ENCODE data around the gene RAB40C.

The RAB40C gene

DNA sequence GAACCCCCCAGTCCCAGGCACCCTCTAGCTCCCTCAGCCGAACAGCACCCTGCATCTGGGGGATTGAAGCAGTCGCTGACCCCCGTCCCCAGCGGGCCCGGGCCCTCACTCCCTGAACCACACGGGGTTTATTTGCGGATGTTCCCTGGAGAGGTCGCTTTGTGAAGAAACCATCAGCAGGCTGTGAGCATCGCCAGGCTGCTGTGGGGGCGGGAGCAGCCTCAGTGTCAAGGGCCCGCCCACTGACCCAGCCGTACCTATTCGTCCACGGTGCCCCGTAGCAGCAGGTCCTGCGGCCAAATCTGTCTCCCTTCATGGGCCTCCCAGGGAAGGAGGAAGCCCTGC, 6.4 kb upstream of the RAB40C start:
- no peak for TF ChIP-seq EZH2 (IDR thresholded peaks at IDR 0.05)
- no peak for TF ChIP-seq POLR2AphosphoS5 (IDR thresholded peaks at IDR 0.05; ENCODE audit: borderline replicate concordance, low read depth, low read length)
- TF ChIP-seq FOXP2 (optimal IDR thresholded peaks at IDR 0.05; ENCODE audit: control extremely low read depth, extremely low read length, insufficient read depth), result no peak
- no peak overlapping the region for H3K9ac ChIP-seq (ENCODE audit: insufficient read length)
- H3K9me3 ChIP-seq (ENCODE audit: low read depth, low read length), result no peaks in the 10 kb centered on the region
- DNase-seq (ENCODE audit: low read depth, low spot score), result no peak
- no peaks in the 10 kb centered on the region for H3K36me3 ChIP-seq (ENCODE audit: insufficient read depth, low read length)
- no peak overlapping the region for H3K4me3 ChIP-seq
- no peak overlapping the region for H3K27ac ChIP-seq

DNA sequence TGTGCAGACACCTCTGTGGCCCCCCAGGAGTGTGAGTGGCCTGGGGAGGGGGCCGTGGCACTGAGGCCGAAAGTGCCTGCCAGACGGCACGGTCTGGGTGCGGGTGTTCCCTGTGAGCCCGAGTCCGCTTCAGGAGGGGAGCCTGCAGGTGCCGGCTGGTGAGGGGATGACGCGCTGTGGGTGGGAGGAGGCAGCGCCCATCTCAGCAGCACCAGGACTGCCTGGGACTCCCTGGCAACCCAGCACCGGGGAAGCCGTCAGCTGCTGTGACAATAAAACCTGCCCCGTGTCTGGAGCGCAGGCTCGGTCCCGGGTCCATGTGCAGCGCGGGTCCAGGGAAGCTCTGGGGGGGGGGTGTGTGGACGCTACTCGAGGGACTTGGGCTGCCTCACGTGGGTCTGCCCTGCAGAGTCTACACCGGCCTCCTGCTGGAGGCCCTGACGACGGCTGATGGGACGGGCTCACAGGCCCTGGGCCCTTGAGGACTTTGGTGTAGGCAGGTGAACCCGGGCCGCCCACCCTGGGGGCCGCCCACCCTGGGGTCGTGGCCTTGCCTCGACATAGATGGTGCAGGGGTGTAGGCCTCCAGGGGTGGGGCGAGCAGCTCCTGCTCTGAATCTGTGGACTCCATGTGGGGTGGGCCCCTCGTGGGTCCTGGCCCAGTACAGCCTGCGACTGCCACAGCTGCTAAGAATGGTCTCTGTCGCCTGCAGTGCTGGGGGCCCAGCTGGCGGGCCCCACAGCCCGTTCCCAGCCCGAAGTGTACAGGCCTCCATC, 5.9 kb upstream of the RAB40C start:
- Histone ChIP-seq H3K9ac (ENCODE audit: insufficient read length) (no peak overlapping the region), H3K36me3 (ENCODE audit: insufficient read depth, low read length) (no peaks in the 10 kb centered on the region), H3K4me3 (no peak overlapping the region), H3K9me3 (ENCODE audit: low read depth, low read length) (no peaks in the 10 kb centered on the region), H3K27ac (no peak overlapping the region)
- DNase-seq (ENCODE audit: low read depth, low spot score), result no peak
- no peak for TF ChIP-seq EZH2 (IDR thresholded peaks at IDR 0.05)
- peak; percentile 28; the same call in 1 of the 2 replicates for TF ChIP-seq POLR2AphosphoS5 (IDR thresholded peaks at IDR 0.05; ENCODE audit: borderline replicate concordance, low read depth, low read length)
- TF ChIP-seq FOXP2 (optimal IDR thresholded peaks at IDR 0.05; ENCODE audit: control extremely low read depth, extremely low read length, insufficient read depth), result no peak

DNA sequence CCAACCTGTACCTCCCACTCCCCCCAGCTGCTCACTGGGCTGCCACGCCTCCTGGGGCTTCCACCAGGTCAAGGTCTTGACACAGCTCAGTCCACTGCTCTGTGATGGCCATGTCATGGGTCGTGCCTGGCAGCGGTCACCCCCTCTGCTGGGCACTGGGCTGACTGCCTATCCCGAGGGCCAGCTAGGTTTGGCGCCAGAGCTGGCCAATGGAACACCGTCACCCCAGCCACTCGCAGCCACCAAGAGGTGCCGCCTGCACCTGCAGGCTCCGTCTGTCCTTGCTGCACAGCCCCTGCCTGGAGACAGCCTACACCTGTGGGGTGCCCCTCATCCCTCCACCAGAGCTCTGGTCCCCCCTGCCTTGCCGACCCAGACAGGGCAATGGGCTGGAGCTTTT, 4.5 kb upstream of the RAB40C start:
- Histone ChIP-seq H3K9me3 (ENCODE audit: low read depth, low read length) (no peaks in the 10 kb centered on the region), H3K9ac (ENCODE audit: insufficient read length) (no peak overlapping the region), H3K4me3 (no peak overlapping the region), H3K27ac (no peak overlapping the region), H3K36me3 (ENCODE audit: insufficient read depth, low read length) (no peaks in the 10 kb centered on the region)
- TF ChIP-seq FOXP2 (optimal IDR thresholded peaks at IDR 0.05; ENCODE audit: control extremely low read depth, extremely low read length, insufficient read depth), result no peak
- no peak for TF ChIP-seq EZH2 (IDR thresholded peaks at IDR 0.05)
- 0 out of 2 replicates have a peak, but pooled peaks have one; percentile 12 for TF ChIP-seq POLR2AphosphoS5 (IDR thresholded peaks at IDR 0.05; ENCODE audit: borderline replicate concordance, low read depth, low read length)
- DNase-seq (ENCODE audit: low read depth, low spot score), result no peak

DNA sequence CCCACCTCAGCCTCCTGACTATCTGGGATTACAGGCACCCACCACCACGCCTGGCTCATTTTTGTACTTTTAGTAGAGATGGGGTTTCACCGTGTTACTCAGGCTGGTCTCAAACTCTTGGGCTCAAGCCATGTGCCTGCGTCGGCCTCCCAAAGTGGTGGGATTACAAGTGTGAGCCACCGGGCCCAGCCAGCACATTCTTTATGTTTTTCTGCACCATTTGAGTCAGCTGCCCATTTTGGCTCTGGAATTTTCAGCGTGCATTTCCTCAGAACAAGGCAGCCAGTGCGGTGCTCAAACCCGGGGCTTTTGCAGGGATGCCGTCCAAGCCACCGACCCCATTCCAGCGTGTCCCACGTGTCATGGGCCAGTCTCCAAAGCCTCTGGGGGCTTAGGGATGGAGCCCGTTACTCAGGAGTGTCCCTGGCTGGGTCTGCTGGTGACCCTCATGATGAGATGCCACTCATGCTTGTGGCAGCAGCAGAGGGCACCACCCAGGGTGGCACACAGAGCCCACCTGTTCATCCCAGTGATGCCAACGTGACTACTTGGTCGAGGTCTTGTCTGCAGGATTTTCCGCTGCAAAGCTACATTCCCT, 3.7 kb upstream of the RAB40C start:
- H3K9ac ChIP-seq (ENCODE audit: insufficient read length), result no peak overlapping the region
- no peaks in the 10 kb centered on the region for H3K9me3 ChIP-seq (ENCODE audit: low read depth, low read length)
- TF ChIP-seq EZH2 (IDR thresholded peaks at IDR 0.05) (no peak), FOXP2 (optimal IDR thresholded peaks at IDR 0.05; ENCODE audit: control extremely low read depth, extremely low read length, insufficient read depth) (no peak), POLR2AphosphoS5 (IDR thresholded peaks at IDR 0.05; ENCODE audit: borderline replicate concordance, low read depth, low read length) (no peak)
- no peak for DNase-seq (ENCODE audit: low read depth, low spot score)
- H3K36me3 ChIP-seq (ENCODE audit: insufficient read depth, low read length), result no peaks in the 10 kb centered on the region
- H3K4me3 ChIP-seq, result no peak overlapping the region
- H3K27ac ChIP-seq, result no peak overlapping the region

DNA sequence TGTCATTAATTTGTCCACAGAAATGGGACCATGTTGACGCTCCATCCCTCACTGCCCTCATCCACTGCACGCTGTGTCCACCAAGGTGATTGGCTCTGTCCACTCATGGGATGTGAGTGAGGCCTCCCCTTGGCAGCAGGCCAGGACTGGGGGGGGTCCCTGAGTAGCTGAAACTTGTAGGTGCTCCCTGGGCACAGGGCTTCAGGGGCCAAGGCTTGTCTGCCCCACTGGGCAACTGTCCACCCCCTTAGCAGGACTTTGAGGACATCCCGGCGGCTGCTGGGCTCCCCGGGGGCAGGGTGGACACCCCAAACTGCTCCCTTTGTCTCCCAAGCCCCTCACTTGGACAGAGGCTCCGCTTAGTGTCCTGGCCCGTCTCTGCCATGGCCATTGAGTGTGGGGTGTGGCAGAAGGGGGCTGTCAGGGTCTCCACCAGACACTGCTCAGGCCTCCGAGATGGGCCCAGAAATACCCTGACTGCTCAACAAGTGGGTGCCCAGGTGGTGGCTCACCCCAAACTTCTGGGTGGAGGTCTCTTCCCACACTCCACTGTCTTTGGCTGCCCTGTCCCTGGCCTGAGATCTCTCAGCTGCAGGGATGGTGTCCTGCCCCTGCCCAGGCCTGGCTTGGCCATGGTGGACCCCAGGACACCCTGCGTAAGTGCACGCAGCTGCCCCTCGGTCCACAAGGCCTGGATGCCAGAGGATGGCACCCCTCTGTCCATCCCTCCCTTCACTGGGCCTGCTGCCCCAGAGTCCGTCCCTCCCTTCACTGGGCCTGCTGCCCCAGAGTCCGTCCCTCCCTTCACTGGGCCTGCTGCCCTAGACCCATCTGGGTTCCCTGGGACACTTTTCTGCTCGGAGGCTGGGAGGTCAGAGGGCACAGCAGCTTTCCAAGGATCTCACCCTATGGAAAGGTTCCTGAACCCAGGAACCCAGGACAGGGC, 2.9 kb upstream of the RAB40C start:
- TF ChIP-seq EZH2 (IDR thresholded peaks at IDR 0.05) (no peak), FOXP2 (optimal IDR thresholded peaks at IDR 0.05; ENCODE audit: control extremely low read depth, extremely low read length, insufficient read depth) (no peak), POLR2AphosphoS5 (IDR thresholded peaks at IDR 0.05; ENCODE audit: borderline replicate concordance, low read depth, low read length) (no peak)
- H3K36me3 ChIP-seq (ENCODE audit: insufficient read depth, low read length), result no peaks in the 10 kb centered on the region
- H3K9me3 ChIP-seq (ENCODE audit: low read depth, low read length), result no peaks in the 10 kb centered on the region
- DNase-seq (ENCODE audit: low read depth, low spot score), result no peak
- H3K27ac ChIP-seq, result no peak overlapping the region
- H3K4me3 ChIP-seq, result no peak overlapping the region
- H3K9ac ChIP-seq (ENCODE audit: insufficient read length), result no peak overlapping the region

DNA sequence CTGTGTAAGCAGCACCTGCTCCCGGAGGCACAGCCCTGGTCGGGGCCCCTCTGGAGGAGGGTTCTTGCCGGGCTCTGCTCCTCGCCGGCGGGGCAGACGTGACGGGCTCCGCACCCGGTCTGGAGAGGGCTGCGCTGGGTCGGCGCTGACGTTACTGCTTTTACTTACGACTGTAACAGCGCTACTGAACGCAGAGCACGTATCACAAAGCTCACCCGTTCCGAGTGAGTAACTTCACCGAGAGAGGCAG, 1.3 kb upstream of the RAB40C start:
- no peak for TF ChIP-seq FOXP2 (optimal IDR thresholded peaks at IDR 0.05; ENCODE audit: control extremely low read depth, extremely low read length, insufficient read depth)
- no peak for DNase-seq (ENCODE audit: low read depth, low spot score)

DNA sequence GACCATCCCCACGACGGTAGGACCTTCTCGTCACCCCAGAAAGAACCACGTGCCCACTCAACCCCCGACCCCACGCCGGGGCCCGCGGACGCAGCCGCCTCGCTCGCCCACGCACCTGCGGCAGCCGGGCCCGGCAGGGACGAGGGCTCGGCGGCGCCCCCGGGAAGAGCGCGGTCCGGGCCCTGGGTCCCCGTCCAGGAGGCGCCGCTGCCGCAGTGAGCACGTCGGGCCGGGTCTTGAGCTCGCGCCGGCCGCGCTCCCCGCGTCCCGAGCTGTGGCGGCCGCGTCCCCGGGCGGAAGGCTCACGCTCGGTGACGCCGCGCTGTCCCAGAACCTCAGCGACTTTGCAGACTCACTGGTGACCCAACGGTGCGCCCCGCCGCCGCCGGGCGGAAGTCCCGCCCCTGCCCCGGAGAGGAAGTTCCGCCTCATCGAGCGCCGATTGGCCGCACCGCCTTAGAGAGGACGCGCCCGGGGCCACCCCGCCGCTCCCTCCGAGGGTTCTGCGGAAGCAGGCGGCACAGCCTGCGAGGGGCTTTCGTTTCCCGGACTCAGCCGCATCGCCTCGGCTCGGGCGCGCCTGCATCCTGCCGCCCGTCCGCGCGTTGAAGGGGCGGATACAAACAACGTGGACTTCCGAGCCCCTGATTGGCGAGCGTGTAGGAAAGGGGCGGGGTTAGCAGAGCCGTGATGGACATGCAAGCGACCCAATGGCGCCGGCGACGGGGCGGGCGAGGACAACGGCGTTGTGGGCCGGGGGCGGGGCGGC, 793 bp upstream of the RAB40C start:
- peak overlapping the region; percentile 96 for H3K9ac ChIP-seq (ENCODE audit: insufficient read length)
- H3K4me3 ChIP-seq, result peak overlapping the region; percentile 99
- no peaks in the 10 kb centered on the region for H3K36me3 ChIP-seq (ENCODE audit: insufficient read depth, low read length)
- peak; percentile 84 for DNase-seq (ENCODE audit: low read depth, low spot score)
- H3K27ac ChIP-seq, result peak overlapping the region; percentile 98
- no peak for TF ChIP-seq EZH2 (IDR thresholded peaks at IDR 0.05)
- TF ChIP-seq POLR2AphosphoS5 (IDR thresholded peaks at IDR 0.05; ENCODE audit: borderline replicate concordance, low read depth, low read length), result peak; percentile 84
- H3K9me3 ChIP-seq (ENCODE audit: low read depth, low read length), result no peaks in the 10 kb centered on the region

More for the DNA sequence above, 1.3 kb upstream of the RAB40C start:
- Histone ChIP-seq H3K36me3 (ENCODE audit: insufficient read depth, low read length) (no peaks in the 10 kb centered on the region), H3K27ac (peak overlapping the region; percentile 98), H3K4me3 (peak overlapping the region; percentile 99), H3K9me3 (ENCODE audit: low read depth, low read length) (no peaks in the 10 kb centered on the region), H3K9ac (ENCODE audit: insufficient read length) (peak overlapping the region; percentile 96)
